PC-9 (cell line): ENCODE measurements around the gene TSPAN14. TPM values are rescaled to one million over a fixed set of nuclear protein-coding genes. Genes with fewer than 3 reads are reported as not detected.

Experiments used
- BruUV-seq: library from RNA; stranded (reverse); fragments of 400-500 nt; replicated peaks from 2 replicates; lab custom pipeline; 2021; lab: Mats Ljungman, UMichigan
- CTCF ChIA-PET: fragments of 300-600 bp; sonication (Branson Sonifier 250); formaldehyde crosslinking; loops from one replicate; lab custom pipeline; 2022; ENCODE audit warnings: antibody characterized with exemption; lab: Charles Lee
- POLR2A ChIA-PET: fragments of 300-600 bp; sonication (Branson Sonifier 250); formaldehyde crosslinking; loops from one replicate; lab custom pipeline; 2022; ENCODE audit warnings: antibody characterized with exemption; ENCODE audit not compliant: unreplicated experiment; lab: Charles Lee
- DNase-seq, 2 experiments: peaks; one replicate each; pipeline versions ENCODE4 v3.0.0 to v3.0.0-alpha.2; 2015 to 2022; ENCODE audit warnings: mixed read lengths in 1 of 2
- H2AFZ ChIP-seq: fragments of 200-600 bp; sonication (generic); 2 replicates; pipeline ENCODE4 v1.8.1; 2017; ENCODE audit warnings: antibody characterized with exemption
- H3F3A ChIP-seq: fragments of 200-600 bp; sonication (generic); 2 replicates; pipeline ENCODE4 v1.8.1; 2017; ENCODE audit warnings: antibody characterized with exemption, mild to moderate bottlenecking, low read depth; ENCODE audit not compliant: insufficient read depth
- H3K27ac ChIP-seq: fragments of 200-600 bp; sonication (generic); 2 replicates; pipeline ENCODE4 v1.6.1; 2016; ENCODE audit warnings: mixed run types
- H3K27me3 ChIP-seq: fragments of 200-600 bp; sonication (generic); 2 replicates; pipeline ENCODE4 v1.6.1; 2016; ENCODE audit warnings: low read depth, mixed run types; ENCODE audit not compliant: insufficient read depth
- H3K36me3 ChIP-seq: fragments of 200-600 bp; sonication (generic); 2 replicates; pipeline ENCODE4 v1.6.1; 2016; ENCODE audit warnings: low read depth, mixed run types
- H3K4me1 ChIP-seq: fragments of 200-600 bp; sonication (generic); replicated peaks from 2 replicates; pipeline ENCODE4 v1.6.1; 2016; ENCODE audit warnings: mixed run types; ENCODE audit not compliant: insufficient read depth
- H3K4me2 ChIP-seq: fragments of 200-600 bp; sonication (generic); 2 replicates; pipeline ENCODE4 v1.6.1; 2017; ENCODE audit warnings: mixed run types
- H3K4me3 ChIP-seq: fragments of 200-600 bp; sonication (generic); 2 replicates; pipeline ENCODE4 v1.6.1; 2016; ENCODE audit warnings: mixed run types
- H3K79me2 ChIP-seq: fragments of 200-600 bp; sonication (generic); 2 replicates; pipeline ENCODE4 v1.6.1; 2017; ENCODE audit warnings: low read depth, mixed run types
- H3K9me2 ChIP-seq: fragments of 200-600 bp; sonication (generic); 2 replicates; pipeline ENCODE4 v1.8.1; 2017; ENCODE audit warnings: mild to moderate bottlenecking; ENCODE audit not compliant: insufficient read depth
- H3K9me3 ChIP-seq: fragments of 200-600 bp; sonication (generic); 2 replicates; pipeline ENCODE4 v1.8.1; 2016; ENCODE audit warnings: low read depth; ENCODE audit not compliant: insufficient read depth
- H4K20me1 ChIP-seq: fragments of 200-600 bp; sonication (generic); 2 replicates; pipeline ENCODE4 v1.8.1; 2017; ENCODE audit not compliant: insufficient read depth
- CTCF ChIP-seq: fragments of 200-600 bp; sonication (generic); conservative IDR thresholded peaks from 2 replicates; pipeline ENCODE4 v1.6.1; 2017; ENCODE audit warnings: mixed run types, antibody characterized with exemption, mild to moderate bottlenecking, moderate library complexity
- EZH2 ChIP-seq: fragments of 200-600 bp; sonication (generic); IDR thresholded peaks from 2 replicates; pipeline ENCODE4 v1.8.0; 2017; ENCODE audit warnings: antibody characterized with exemption, low read depth
- intact Hi-C: fragments of 100-400 bp; cut with micrococcal nuclease; formaldehyde crosslinking; loops from one replicate; pipeline ENCODE4 v1.10.0; 2022; ENCODE audit not compliant: unreplicated experiment
- total RNA-seq: library from RNA; stranded (reverse); gene quantifications from 2 replicates; pipeline ENCODE4 v1.2.3, GENCODE V29; 2021

Gene TSPAN14
- total RNA-seq, 1 experiment from 2014 or later = 135 TPM

DNA sequence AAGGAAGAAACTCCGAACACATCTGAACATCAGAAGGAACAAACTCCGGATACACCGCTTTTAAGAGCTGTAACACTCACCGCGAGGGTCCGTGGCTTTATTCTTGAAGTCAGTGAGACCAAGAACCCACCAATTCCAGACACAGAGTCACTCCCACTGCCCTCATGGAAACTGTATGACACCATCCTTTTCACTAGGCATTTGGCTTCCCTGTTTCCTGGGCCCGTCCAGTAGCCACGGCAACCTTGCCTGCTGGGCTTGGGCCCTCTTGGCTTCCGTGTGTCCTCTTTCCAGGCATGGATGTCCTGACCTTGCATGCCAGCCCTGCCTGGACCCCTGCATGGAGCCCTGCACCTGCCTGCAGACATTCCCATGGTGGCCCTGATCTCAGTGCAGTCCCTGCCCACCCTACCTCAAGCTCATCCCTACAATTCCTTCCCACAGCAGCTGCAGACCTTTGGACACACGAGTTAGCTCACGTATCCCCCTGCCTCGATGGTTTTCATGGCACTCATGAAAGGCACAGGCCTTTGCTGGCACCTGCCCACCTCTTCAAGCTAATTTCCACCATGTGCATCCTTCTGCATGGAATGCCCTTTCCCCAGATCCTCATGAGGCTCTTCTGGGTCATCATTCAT is 90.3 kb downstream of the TSPAN14 start:
- Histone ChIP-seq H3K79me2 (no peaks in the 10 kb centered on the region), H2AFZ (no peak overlapping the region), H3K4me2 (no peak overlapping the region), H4K20me1 (no peaks in the 10 kb centered on the region), H3K9me3 (no peaks in the 10 kb centered on the region), H3K9me2 (no peaks in the 10 kb centered on the region), H3K27me3 (no peaks in the 10 kb centered on the region), H3K36me3 (no peaks in the 10 kb centered on the region), H3K4me1 (no peaks in the 10 kb centered on the region), H3K4me3 (no peak overlapping the region), H3F3A (no peaks in the 10 kb centered on the region), H3K27ac (no peak overlapping the region)
- DNase-seq = no peak
- intact Hi-C loops = no loop called here
- ChIA-PET POLR2A (no interaction called here), CTCF (no interaction called here)
- TF ChIP-seq EZH2 = no peak
- TF ChIP-seq CTCF = no peak
- no TSS peak for BruUV-seq

GRCh38 chr10:80545258-80545881 is 91.3 kb downstream of the TSPAN14 start:
- no peaks in the 10 kb centered on the region for H3K36me3 ChIP-seq
- no peak overlapping the region for H3K4me3 ChIP-seq
- H3K79me2 ChIP-seq = no peaks in the 10 kb centered on the region
- H2AFZ ChIP-seq = no peak overlapping the region
- TF ChIP-seq CTCF (no peak), EZH2 (no peak)
- no peaks in the 10 kb centered on the region for H3K9me2 ChIP-seq
- no peaks in the 10 kb centered on the region for H3K4me1 ChIP-seq
- H4K20me1 ChIP-seq = no peaks in the 10 kb centered on the region
- intact Hi-C loops = no loop called here
- H3K27ac ChIP-seq = no peak overlapping the region
- CTCF ChIA-PET = no interaction called here
- H3K9me3 ChIP-seq = no peaks in the 10 kb centered on the region
- H3K27me3 ChIP-seq = no peaks in the 10 kb centered on the region
- POLR2A ChIA-PET = no interaction called here
- no peaks in the 10 kb centered on the region for H3F3A ChIP-seq
- no TSS peak for BruUV-seq
- no peak for DNase-seq
- H3K4me2 ChIP-seq = no peak overlapping the region

DNA sequence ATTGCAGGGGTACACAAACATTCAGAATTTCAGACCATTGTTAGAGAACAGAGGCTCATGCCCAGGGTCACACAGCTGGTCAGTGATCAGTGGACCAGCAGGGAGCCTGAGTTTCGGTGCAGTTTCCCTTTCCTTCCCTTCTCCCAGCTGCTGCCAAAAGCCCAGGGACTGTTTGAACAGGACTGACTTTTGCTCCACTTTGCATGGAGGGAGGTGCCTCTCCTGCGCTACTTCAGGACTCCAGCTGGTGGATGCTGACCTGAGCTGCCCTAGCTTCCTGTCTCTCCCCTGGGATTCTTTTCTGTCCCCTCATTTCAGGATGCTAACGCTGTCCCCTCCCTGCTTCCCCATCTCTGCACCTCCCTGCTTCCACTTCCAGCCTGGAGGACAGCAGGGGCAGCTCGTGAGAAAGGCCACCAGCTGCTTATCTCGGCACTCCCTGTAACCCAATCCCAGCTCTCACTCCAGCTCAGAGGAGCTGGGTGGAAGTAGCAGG is 98.1 kb downstream of the TSPAN14 start:
- Histone ChIP-seq H3K4me2 (peak overlapping the region; percentile 47), H4K20me1 (no peaks in the 10 kb centered on the region), H3K27me3 (no peaks in the 10 kb centered on the region), H2AFZ (peak overlapping the region; percentile 3; the same call in 1 of the 2 replicates), H3F3A (no peaks in the 10 kb centered on the region), H3K4me3 (no peak overlapping the region), H3K79me2 (no peaks in the 10 kb centered on the region), H3K36me3 (no peaks in the 10 kb centered on the region), H3K4me1 (peaks cover 9% of the 10 kb centered on the region), H3K9me2 (no peaks in the 10 kb centered on the region), H3K9me3 (no peaks in the 10 kb centered on the region), H3K27ac (no peak overlapping the region)
- ChIA-PET POLR2A (no interaction called here), CTCF (no interaction called here)
- intact Hi-C loops = no loop called here
- no peak for DNase-seq
- BruUV-seq = no TSS peak
- TF ChIP-seq EZH2 = no peak
- no peak for TF ChIP-seq CTCF
